RPMI7951 (cell line): ENCODE measurements around the gene A1BG. TPM values are rescaled to one million over a fixed set of nuclear protein-coding genes. Genes with fewer than 3 reads are reported as not detected.
"Not testable (repeated sequence)": the region's sequence is repeated elsewhere in the genome, so short reads cannot be mapped to it uniquely, and the experiment has no call there.

Experiments
- DNase-seq: peaks from one replicate; pipeline ENCODE4 v3.0.0-alpha.2; 2012; ENCODE audit warnings: low read depth
- total RNA-seq: library from RNA; depleted of rRNA; stranded (reverse); fragments of >200 nt; shearing (Covaris generic); gene quantifications from 2 replicates; pipeline ENCODE4 v1.2.3, GENCODE V29; 2014

A1BG gene
- total RNA-seq, 1 experiment from 2014 or later, result 64.4 TPM

DNA sequence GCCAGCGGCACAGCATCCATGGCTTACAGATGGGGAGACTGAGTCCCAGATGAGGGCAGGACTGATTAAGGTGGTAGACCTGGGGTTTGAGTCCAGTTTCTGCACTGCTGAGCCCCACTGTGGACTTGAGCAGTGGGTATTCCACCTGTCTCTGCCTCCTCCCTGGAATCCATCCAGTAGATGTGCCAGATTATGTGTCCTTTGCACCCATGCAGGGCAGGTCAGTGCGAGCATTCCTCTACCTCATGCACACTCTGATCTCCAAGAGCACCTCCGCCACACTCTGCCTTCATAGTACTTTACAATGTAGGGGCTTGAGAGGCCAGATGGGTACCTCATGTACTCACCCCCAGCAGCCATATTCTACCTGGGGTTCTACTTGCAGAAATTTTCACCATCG is 16.5 kb downstream of the A1BG start:
- no peak for DNase-seq

GRCh38 chr19:58336216-58336615 is 17.1 kb downstream of the A1BG start:
- no peak for DNase-seq

- no peak for DNase-seq
These were observed 17.7 kb downstream of the A1BG start for GRCh38 chr19:58335630-58336029.

DNA sequence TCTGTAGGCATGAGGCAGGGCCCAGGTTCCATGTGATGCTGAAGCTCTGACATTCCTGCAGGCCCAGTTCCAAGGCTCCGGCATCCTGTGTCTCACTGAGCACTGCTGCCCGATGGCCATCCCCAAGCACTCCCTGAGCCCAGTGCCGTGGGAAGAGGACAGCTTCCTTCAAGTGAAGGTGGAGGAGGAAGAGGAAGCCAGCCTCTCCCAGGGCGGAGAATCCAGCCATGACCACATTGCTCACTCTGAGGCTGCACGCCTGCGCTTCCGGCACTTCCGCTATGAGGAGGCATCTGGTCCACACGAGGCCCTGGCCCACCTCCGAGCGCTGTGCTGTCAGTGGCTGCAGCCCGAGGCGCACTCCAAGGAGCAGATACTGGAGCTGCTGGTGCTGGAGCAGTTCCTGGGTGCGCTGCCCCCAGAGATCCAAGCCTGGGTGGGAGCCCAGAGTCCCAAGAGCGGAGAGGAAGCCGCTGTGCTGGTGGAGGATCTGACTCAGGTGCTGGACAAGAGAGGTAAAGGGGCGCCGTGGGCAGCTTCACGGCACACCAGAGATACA is 18.5 kb downstream of the A1BG start:
- no peak for DNase-seq

DNA sequence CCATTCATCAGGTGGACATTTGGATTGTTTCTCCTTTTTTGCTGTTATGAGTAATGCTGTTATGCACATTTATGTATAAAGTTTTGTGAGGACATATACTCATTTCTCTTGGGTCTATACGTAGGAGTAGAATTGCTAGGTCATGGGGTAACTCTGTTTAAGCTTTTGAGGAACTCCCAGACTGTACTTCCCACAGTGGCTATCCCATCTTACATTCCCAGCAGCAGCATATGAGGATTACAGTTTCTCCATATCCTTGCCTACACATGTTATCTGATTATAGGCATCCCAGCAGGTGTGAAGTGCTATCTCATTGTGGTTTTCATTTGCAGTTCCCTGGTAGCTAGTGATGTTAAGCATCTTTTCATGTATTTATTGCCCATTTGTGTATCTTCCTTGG is 20.6 kb downstream of the A1BG start:
- DNase-seq, result no peak

DNA sequence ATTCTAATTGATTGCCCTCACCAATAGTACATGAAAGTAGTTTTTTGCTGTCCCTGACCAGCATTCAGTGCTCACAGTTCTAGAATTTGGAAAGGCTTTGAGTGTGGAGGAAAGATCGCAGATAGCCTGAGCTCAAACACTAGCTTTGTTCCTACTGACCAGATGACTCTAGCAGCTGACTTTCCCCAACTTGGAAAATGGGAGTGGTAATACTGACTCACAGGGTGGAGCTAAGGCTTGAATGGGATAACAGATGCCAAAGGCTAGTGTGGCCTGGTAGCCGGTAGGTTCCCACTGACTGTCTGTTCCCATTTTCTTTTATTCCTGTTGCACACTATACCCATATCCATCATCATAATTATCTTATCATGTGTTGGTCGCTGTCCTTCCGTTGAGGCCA is 22.8 kb downstream of the A1BG start:
- peak; percentile 83 for DNase-seq

GRCh38 chr19:58328999-58329398 is 24.3 kb downstream of the A1BG start:
- DNase-seq, result peak; percentile 16

- DNase-seq, result peak; percentile 97
These were observed 26.2 kb downstream of the A1BG start, which contains the start of gene ZSCAN22 for GRCh38 chr19:58326914-58327726. Gene ZSCAN22 (plus strand): TSS chr19:58326994. CDS start chr19:58334803, 7,809 bp downstream.

GRCh38 chr19:58326501-58326913 is 26.8 kb downstream of the A1BG start:
- no peak for DNase-seq

- peak; percentile 17 for DNase-seq
These were observed 27.8 kb downstream of the A1BG start for GRCh38 chr19:58325311-58326022.

- DNase-seq, result no peak
These were observed 34.1 kb downstream of the A1BG start for GRCh38 chr19:58319241-58319640.

- no peak for DNase-seq
These were observed 35.0 kb downstream of the A1BG start for GRCh38 chr19:58318297-58318696.

GRCh38 chr19:58317476-58318072 is 35.7 kb downstream of the A1BG start:
- DNase-seq, result peak; percentile 53

DNA sequence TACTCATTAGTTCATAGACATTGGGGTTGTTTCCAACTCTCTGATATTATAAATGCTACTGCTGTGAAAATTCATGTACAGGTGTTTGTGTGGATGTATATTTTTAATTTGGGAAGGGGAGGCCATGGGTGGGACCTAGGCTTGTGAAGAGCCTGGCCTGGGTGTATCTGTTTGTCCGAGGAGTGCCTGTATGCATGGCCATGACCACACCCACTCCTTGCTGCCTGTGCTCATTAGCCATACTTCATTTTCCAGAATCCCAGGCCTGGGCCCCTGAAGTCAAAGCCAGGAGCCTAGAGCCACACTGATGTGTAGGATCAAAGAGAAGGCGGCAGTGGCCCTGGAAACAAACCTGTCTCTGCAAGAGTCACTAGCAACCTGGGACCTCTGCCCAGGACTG is 37.7 kb downstream of the A1BG start:
- no peak for DNase-seq

GRCh38 chr19:58311345-58311865 is 41.9 kb downstream of the A1BG start:
- DNase-seq, result no peak

- DNase-seq, result not testable (repeated sequence)
These were observed 42.6 kb downstream of the A1BG start for GRCh38 chr19:58310685-58311084.

- no peak for DNase-seq
These were observed 45.6 kb downstream of the A1BG start for GRCh38 chr19:58307736-58308135.

DNA sequence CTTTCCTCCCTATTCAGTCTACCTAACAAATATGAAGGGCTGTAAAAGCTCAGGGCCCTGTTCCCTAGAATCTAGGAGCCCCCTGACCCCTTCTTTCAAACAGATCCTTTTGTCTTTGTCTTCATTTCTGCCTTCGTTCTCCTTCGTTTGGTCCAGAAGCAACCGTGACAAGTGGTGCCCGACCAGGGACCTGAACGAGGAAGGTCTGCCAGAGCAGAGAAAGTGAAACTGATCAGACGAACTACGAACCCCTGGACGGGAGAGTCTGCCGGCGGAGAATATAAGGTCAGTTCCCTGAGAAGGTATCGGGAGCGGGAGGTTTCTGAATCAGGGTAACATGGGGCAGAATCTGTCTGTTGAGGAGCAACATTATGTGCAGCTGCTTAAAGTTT is 47.4 kb downstream of the A1BG start:
- DNase-seq, result peak; percentile 49

DNA sequence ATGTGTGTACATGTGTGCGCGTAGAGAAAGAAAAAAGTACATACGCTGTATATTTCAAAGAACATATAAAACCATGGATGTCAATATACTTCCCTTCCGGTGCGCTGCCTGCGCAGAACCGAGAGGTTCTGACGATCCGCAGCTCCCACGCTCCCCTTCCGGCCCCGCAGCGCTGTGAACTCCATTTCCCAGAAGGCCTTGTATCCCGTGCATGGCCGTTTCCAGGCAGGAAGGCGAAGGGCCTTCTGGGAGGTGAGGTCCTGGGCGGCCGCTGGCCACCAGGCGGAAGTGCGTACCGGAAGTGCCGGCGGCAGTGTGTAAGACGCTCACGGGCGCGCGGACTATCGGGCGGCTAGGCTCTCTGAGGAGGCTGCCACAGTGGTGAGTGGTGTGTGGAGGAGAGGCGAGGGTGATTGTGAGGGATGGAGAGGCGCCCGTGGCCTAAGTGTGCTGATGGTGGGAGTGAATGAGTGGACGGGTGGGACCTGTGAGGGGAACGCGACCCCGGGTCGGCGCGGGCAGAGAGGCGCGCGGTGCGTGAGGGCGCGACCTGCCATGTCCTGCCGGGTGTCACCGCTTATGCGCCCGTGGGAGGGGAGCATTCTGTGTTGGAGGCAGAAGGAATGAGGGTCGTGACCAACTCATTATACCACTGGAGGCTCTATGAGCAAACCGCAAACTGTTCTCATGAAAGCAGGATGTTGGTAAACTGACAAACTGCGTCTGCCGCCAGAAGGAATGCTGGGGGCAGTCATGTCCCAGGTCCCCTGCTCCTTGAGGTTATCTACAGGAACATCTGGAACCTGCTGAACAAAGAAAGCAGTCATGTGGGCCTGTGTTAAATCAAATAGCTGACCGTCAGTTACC is 48.0 kb downstream of the A1BG start, which contains the start of gene ERVK3-1:
ERVK3-1 (plus strand) TSS at position 313 of the 867 bp plus-strand sequence. CDS start 6,792 bp downstream, outside the sequence.
- DNase-seq, result peak; percentile 99

GRCh38 chr19:58304748-58305064 is 48.6 kb downstream of the A1BG start:
- no peak for DNase-seq

- DNase-seq, result no peak
These were observed 49.0 kb downstream of the A1BG start for GRCh38 chr19:58304255-58304654.
